Renal cortex interstitium (tissue), 11 donors: ENCODE data around the gene ALDH2. TPM values are rescaled to one million over a fixed set of nuclear protein-coding genes. Genes with fewer than 3 reads are reported as not detected.

Source experiments
- DNase-seq, 11 donors: peaks; one replicate each; pipeline ENCODE4 v3.0.0-alpha.2; 2013; ENCODE audit warnings: low read depth in 9 of 11, low spot score in 4 of 11; ENCODE audit errors: extremely low read depth in 1 of 11
- polyA plus RNA-seq, 3 donors: library from polyadenylated mRNA; unstranded; fragments of 120-200 nt; gene quantifications; one replicate each; pipeline ENCODE4 v1.2.1, GENCODE V29; 2013; ENCODE audit not compliant: insufficient read length in 3 of 3

ALDH2 gene
- polyA plus RNA-seq, 3 donors = 97.2 to 119 (median 101) TPM

GRCh38 chr12:111776836-111777344, 10.2 kb downstream of the ALDH2 start:
- no peak for DNase-seq

GRCh38 chr12:111777345-111778045, 10.8 kb downstream of the ALDH2 start:
- no peak for DNase-seq

GRCh38 chr12:111780166-111780565, 13.4 kb downstream of the ALDH2 start:
- DNase-seq = no peak

- DNase-seq = no peak
These were observed 13.9 kb downstream of the ALDH2 start for GRCh38 chr12:111780615-111781014.

GRCh38 chr12:111781085-111781658, 14.4 kb downstream of the ALDH2 start:
- DNase-seq = no peak

- no peak for DNase-seq
These were observed 16.3 kb downstream of the ALDH2 start for GRCh38 chr12:111783046-111783445.

GRCh38 chr12:111784953-111785352, 18.2 kb downstream of the ALDH2 start:
- DNase-seq = no peak

GRCh38 chr12:111785651-111786050, 18.9 kb downstream of the ALDH2 start:
- no peak for DNase-seq

- no peak for DNase-seq
These were observed 21.5 kb downstream of the ALDH2 start for GRCh38 chr12:111788178-111788654.

GRCh38 chr12:111789779-111790178, 23.0 kb downstream of the ALDH2 start:
- DNase-seq = no peak

GRCh38 chr12:111791507-111791906, 24.8 kb downstream of the ALDH2 start:
- no peak for DNase-seq

GRCh38 chr12:111792155-111792855, 25.6 kb downstream of the ALDH2 start:
- DNase-seq = no peak

- DNase-seq = no peak
These were observed 26.1 kb downstream of the ALDH2 start for GRCh38 chr12:111792856-111793235.

- DNase-seq = no peak
These were observed 31.4 kb downstream of the ALDH2 start for GRCh38 chr12:111798182-111798581.

GRCh38 chr12:111799758-111800157, 33.0 kb downstream of the ALDH2 start:
- DNase-seq = no peak

GRCh38 chr12:111803038-111803626, 36.4 kb downstream of the ALDH2 start:
- DNase-seq = no peak

- no peak for DNase-seq
These were observed 37.1 kb downstream of the ALDH2 start for GRCh38 chr12:111803851-111804250.

GRCh38 chr12:111806304-111806703, 39.6 kb downstream of the ALDH2 start:
- DNase-seq = no peak

- no peak for DNase-seq
These were observed 40.5 kb downstream of the ALDH2 start for GRCh38 chr12:111807232-111807631.
